ENCODE measurements around the gene PLSCR2.

DNA sequence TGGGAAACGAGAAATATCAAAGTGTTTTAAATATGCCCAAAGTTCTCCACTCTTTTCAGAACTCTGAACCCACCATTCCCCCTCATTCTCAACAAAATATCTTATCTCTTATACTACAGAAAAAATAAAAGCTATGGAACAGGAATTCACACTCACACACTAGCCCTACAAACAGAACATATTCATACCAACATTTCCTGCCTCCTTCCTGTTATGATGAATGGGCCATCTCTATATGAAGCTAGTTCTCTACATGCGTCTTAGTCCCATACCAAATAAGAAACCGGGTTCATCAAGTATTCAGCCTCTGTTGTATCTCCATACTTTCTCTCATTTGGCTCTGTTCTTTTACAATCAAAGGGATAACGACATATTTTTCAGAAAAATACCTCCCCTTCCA, 72.6 kb downstream of the PLSCR2 start:
- TF ChIP-seq POLR2AphosphoS5 (IDR thresholded peaks at IDR 0.05; ENCODE audit: low read depth, low read length), result no peak
- TF ChIP-seq, protein P1, sequence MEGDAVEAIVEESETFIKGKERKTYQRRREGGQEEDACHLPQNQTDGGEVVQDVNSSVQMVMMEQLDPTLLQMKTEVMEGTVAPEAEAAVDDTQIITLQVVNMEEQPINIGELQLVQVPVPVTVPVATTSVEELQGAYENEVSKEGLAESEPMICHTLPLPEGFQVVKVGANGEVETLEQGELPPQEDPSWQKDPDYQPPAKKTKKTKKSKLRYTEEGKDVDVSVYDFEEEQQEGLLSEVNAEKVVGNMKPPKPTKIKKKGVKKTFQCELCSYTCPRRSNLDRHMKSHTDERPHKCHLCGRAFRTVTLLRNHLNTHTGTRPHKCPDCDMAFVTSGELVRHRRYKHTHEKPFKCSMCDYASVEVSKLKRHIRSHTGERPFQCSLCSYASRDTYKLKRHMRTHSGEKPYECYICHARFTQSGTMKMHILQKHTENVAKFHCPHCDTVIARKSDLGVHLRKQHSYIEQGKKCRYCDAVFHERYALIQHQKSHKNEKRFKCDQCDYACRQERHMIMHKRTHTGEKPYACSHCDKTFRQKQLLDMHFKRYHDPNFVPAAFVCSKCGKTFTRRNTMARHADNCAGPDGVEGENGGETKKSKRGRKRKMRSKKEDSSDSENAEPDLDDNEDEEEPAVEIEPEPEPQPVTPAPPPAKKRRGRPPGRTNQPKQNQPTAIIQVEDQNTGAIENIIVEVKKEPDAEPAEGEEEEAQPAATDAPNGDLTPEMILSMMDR (IDR thresholded peaks at IDR 0.05), result no peak
- TF ChIP-seq SIN3A (IDR thresholded peaks at IDR 0.05; ENCODE audit: borderline replicate concordance, insufficient read depth, low read depth, low read length), result no peak
- TF ChIP-seq, protein P2, sequence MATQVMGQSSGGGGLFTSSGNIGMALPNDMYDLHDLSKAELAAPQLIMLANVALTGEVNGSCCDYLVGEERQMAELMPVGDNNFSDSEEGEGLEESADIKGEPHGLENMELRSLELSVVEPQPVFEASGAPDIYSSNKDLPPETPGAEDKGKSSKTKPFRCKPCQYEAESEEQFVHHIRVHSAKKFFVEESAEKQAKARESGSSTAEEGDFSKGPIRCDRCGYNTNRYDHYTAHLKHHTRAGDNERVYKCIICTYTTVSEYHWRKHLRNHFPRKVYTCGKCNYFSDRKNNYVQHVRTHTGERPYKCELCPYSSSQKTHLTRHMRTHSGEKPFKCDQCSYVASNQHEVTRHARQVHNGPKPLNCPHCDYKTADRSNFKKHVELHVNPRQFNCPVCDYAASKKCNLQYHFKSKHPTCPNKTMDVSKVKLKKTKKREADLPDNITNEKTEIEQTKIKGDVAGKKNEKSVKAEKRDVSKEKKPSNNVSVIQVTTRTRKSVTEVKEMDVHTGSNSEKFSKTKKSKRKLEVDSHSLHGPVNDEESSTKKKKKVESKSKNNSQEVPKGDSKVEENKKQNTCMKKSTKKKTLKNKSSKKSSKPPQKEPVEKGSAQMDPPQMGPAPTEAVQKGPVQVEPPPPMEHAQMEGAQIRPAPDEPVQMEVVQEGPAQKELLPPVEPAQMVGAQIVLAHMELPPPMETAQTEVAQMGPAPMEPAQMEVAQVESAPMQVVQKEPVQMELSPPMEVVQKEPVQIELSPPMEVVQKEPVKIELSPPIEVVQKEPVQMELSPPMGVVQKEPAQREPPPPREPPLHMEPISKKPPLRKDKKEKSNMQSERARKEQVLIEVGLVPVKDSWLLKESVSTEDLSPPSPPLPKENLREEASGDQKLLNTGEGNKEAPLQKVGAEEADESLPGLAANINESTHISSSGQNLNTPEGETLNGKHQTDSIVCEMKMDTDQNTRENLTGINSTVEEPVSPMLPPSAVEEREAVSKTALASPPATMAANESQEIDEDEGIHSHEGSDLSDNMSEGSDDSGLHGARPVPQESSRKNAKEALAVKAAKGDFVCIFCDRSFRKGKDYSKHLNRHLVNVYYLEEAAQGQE (IDR thresholded peaks at IDR 0.05; ENCODE audit: insufficient read depth in 1 of 2, low read depth in 2 of 2, low read length in 1 of 2), result no peak
